ENCODE measurements around the gene LDLRAD4.

DNA sequence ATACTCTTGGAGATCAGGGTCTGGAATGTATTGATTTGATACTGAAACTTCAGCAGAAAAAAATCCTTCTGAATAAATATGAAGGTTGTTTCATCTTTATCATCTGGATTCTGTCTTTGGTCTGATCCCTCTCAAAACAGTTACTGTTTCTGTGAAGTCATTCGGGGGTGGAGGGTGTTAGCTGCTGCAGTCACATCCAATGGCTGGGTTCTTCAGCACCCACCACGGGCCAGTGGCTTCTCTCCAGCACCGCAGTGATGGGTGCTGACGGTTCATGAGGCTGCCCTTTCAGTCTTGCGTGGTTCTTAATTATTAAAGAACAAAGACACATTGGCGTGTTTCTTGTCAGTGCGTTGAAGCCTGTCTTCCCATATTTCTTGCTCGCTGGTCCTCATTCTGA lies 148.0 kb downstream of the LDLRAD4 start:
- TF ChIP-seq POLR2AphosphoS5 (IDR thresholded peaks at IDR 0.05) (no peak), POLR2A (IDR thresholded peaks at IDR 0.05) (no peak)

Data from upper lobe of left lung (tissue), 4 donors.